ENCODE data around the gene DDX39A. TPM values are rescaled to one million over a fixed set of nuclear protein-coding genes. Genes with fewer than 3 reads are reported as not detected.

The DDX39A gene
- polyA plus RNA-seq, 1 of the 3 experiments (the other 2 are of a cell fraction), result 88.8 TPM

DNA sequence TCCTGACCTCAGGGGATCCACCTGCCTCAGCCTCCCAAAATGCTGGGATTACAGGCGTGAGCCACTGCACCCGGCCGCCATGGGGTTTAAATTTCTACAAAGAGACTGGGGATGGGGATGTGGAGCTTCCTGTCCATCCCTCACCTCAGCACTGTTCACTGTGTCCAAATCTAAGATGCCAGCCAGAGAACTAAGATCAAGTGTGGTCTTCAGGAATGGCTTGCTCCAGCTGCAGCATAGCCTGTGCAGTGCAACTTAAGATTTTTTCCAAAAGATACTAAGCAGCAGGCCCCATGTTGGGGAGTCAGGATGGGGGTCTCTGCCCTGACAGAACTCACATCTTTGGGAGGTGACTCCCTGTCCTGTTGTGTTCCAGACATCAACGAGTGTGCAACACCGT, 28.6 kb downstream of the DDX39A start (continued):
- TF ChIP-seq, protein P1, sequence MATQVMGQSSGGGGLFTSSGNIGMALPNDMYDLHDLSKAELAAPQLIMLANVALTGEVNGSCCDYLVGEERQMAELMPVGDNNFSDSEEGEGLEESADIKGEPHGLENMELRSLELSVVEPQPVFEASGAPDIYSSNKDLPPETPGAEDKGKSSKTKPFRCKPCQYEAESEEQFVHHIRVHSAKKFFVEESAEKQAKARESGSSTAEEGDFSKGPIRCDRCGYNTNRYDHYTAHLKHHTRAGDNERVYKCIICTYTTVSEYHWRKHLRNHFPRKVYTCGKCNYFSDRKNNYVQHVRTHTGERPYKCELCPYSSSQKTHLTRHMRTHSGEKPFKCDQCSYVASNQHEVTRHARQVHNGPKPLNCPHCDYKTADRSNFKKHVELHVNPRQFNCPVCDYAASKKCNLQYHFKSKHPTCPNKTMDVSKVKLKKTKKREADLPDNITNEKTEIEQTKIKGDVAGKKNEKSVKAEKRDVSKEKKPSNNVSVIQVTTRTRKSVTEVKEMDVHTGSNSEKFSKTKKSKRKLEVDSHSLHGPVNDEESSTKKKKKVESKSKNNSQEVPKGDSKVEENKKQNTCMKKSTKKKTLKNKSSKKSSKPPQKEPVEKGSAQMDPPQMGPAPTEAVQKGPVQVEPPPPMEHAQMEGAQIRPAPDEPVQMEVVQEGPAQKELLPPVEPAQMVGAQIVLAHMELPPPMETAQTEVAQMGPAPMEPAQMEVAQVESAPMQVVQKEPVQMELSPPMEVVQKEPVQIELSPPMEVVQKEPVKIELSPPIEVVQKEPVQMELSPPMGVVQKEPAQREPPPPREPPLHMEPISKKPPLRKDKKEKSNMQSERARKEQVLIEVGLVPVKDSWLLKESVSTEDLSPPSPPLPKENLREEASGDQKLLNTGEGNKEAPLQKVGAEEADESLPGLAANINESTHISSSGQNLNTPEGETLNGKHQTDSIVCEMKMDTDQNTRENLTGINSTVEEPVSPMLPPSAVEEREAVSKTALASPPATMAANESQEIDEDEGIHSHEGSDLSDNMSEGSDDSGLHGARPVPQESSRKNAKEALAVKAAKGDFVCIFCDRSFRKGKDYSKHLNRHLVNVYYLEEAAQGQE (IDR thresholded peaks at IDR 0.05; ENCODE audit: low read depth, low read length), result no peak

DNA sequence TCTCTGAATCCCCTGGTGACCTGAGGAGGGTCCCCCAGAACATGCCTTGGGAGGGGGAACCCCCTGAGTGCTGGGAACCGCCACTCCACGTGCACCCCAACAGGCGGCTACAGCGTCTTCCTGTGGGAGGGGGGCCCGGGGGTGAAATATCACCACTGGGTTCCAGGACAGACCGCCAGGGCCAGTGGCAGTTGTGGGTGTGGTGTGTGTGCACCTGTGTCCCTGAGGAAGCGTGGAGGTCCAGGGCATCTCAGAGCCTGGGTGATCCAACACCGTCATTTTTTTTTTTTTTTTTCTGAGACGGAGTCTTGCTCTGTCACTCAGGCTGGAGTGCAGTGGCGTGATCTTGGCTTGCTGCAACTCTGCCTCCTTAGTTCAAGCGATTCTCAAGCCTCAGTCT, 33.6 kb downstream of the DDX39A start:
- Histone ChIP-seq H3K9me2 (no peaks in the 10 kb centered on the region), H4K20me1 (ENCODE audit: insufficient read depth) (no peaks in the 10 kb centered on the region), H3K4me3 (ENCODE audit: low read depth in 2 of 2, low read length in 1 of 2) (no peak overlapping the region), H2AFZ (ENCODE audit: low read depth) (no peak overlapping the region), H3K36me3 (replicated peaks in 1 of 2; ENCODE audit: control insufficient read depth in 1 of 2, insufficient read depth in 2 of 2, low read length in 1 of 2) (no peaks in the 10 kb centered on the region), H3F3A (replicated peaks; ENCODE audit: insufficient read depth) (peaks cover 3% of the 10 kb centered on the region), H3K79me2 (ENCODE audit: insufficient read depth) (0 out of 2 replicates have a peak, but pooled peaks cover 7% of the 10 kb centered on the region), H3K9ac (no peak overlapping the region), H3K4me2 (no peak overlapping the region), H3K27me3 (ENCODE audit: insufficient read depth) (no peaks in the 10 kb centered on the region), H3K27ac (ENCODE audit: low read depth in 2 of 2, low read length in 1 of 2) (no peak overlapping the region), H3K4me1 (ENCODE audit: control insufficient read depth in 1 of 2, insufficient read depth in 2 of 2, low read depth in 1 of 2, low read length in 1 of 2) (peaks cover 12 to 19% of the 10 kb centered on the region in 2 experiments; a peak in 2 of 4 replicates), H3K9me3 (no peaks in the 10 kb centered on the region)
- DNase-seq, result no peak
- no peak for TF ChIP-seq ELF1 (IDR thresholded peaks at IDR 0.05)
- TF ChIP-seq, protein P2, sequence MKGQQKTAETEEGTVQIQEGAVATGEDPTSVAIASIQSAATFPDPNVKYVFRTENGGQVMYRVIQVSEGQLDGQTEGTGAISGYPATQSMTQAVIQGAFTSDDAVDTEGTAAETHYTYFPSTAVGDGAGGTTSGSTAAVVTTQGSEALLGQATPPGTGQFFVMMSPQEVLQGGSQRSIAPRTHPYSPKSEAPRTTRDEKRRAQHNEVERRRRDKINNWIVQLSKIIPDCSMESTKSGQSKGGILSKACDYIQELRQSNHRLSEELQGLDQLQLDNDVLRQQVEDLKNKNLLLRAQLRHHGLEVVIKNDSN (IDR thresholded peaks at IDR 0.05; ENCODE audit: borderline replicate concordance, low read depth), result no peak
- TF ChIP-seq TCF12 (IDR thresholded peaks at IDR 0.05), result no peak
- TF ChIP-seq NFIC (IDR thresholded peaks at IDR 0.05; ENCODE audit: borderline replicate concordance), result no peak
- WGBS (ENCODE audit: low lambda C conversion rate), result 98% methylated on average over 11 of the region's 11 CpGs
- ChIA-PET CTCF (no interaction called here), POLR2A (no interaction called here)

DNA sequence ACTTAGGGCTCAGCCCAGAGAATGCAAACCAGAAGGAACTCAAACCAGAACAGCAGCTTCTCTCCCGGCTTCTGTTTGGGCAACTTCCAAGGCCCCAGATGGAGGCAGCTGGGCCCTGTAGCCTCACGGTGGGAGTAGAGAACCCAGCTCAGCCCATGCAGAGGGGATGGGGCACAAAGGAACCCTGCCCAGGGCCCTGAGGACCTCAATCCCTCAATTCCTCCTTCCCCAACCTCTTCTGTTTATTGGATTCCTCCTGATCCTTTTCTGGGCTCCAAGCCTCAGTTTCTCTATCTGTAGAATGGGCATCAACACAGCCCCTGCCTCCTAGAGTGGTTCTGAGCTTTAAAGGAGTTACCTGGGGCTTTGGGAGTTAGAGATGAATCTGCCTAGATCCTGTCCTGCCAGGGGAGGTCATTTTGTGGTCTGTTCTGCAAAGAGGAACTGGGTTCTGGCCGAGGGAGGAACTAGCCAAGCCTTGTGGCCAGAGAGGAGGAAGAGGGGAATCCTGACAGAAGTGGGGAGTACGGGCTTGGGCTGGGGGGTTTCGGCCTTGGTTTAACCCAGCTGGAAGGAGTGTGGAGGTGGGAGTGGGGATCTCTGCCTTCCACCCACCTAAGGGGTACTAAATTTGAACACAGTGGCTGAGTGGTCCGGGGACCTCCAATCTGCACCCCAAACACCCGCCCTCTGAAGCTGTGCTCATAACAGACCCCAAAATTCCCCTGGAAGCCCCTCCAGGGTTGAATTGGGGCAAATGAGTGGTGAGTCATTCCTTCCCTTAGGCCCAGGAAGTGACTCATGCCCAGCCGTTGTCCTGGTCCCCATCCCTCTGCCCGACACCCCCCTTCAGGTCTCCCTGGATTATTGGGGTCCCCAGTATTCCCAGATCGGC, 35.2 kb downstream of the DDX39A start:
- Histone ChIP-seq H4K20me1 (ENCODE audit: insufficient read depth) (no peaks in the 10 kb centered on the region), H3K9me2 (no peaks in the 10 kb centered on the region), H3K4me2 (peak overlapping the region; percentile 46), H3K9me3 (no peaks in the 10 kb centered on the region), H3K36me3 (replicated peaks in 1 of 2; ENCODE audit: control insufficient read depth in 1 of 2, insufficient read depth in 2 of 2, low read length in 1 of 2) (no peaks in the 10 kb centered on the region), H3F3A (replicated peaks; ENCODE audit: insufficient read depth) (peaks cover 3% of the 10 kb centered on the region), H3K4me3 (ENCODE audit: low read depth in 2 of 2, low read length in 1 of 2) (no peak overlapping the region), H3K9ac (peak overlapping the region; percentile 31; the same call in 1 of the 2 replicates), H2AFZ (ENCODE audit: low read depth) (peak overlapping the region; percentile 97), H3K27me3 (ENCODE audit: insufficient read depth) (no peaks in the 10 kb centered on the region), H3K27ac (ENCODE audit: low read depth in 2 of 2, low read length in 1 of 2) (peak overlapping the region in 1 of 2 experiments; percentile 76; a peak in 2 of 4 replicates), H3K4me1 (ENCODE audit: control insufficient read depth in 1 of 2, insufficient read depth in 2 of 2, low read depth in 1 of 2, low read length in 1 of 2) (peaks cover 17 to 19% of the 10 kb centered on the region in 2 experiments; a peak in 3 of 4 replicates), H3K79me2 (ENCODE audit: insufficient read depth) (0 out of 2 replicates have a peak, but pooled peaks cover 7% of the 10 kb centered on the region)
- DNase-seq, result no peak
- WGBS (ENCODE audit: low lambda C conversion rate), result 45% methylated on average over 9 of the region's 10 CpGs
- peak; percentile 53 for TF ChIP-seq TCF12 (IDR thresholded peaks at IDR 0.05)
- peak; percentile 92 for TF ChIP-seq JUND (IDR thresholded peaks at IDR 0.05)
- TF ChIP-seq FOSL2 (IDR thresholded peaks at IDR 0.05; ENCODE audit: borderline replicate concordance, low read depth), result peak; percentile 92
- no peak for TF ChIP-seq MXI1 (IDR thresholded peaks at IDR 0.05; ENCODE audit: low read depth, low read length)
- TF ChIP-seq, protein P3, sequence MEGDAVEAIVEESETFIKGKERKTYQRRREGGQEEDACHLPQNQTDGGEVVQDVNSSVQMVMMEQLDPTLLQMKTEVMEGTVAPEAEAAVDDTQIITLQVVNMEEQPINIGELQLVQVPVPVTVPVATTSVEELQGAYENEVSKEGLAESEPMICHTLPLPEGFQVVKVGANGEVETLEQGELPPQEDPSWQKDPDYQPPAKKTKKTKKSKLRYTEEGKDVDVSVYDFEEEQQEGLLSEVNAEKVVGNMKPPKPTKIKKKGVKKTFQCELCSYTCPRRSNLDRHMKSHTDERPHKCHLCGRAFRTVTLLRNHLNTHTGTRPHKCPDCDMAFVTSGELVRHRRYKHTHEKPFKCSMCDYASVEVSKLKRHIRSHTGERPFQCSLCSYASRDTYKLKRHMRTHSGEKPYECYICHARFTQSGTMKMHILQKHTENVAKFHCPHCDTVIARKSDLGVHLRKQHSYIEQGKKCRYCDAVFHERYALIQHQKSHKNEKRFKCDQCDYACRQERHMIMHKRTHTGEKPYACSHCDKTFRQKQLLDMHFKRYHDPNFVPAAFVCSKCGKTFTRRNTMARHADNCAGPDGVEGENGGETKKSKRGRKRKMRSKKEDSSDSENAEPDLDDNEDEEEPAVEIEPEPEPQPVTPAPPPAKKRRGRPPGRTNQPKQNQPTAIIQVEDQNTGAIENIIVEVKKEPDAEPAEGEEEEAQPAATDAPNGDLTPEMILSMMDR (IDR thresholded peaks at IDR 0.05), result no peak
- CTCF ChIA-PET, result interaction anchor here (1.9 kb wide), 1 partner anchor 36 kb away, joined by 7 read pairs; no protein-coding TSS in a partner anchor
- POLR2A ChIA-PET, result no interaction called here
